ENCODE measurements around the gene MROH2A. TPM values are rescaled to one million over a fixed set of nuclear protein-coding genes. Genes with fewer than 3 reads are reported as not detected.

Gene MROH2A
- total RNA-seq, 4 donors from 2014 or later, result not detected

DNA sequence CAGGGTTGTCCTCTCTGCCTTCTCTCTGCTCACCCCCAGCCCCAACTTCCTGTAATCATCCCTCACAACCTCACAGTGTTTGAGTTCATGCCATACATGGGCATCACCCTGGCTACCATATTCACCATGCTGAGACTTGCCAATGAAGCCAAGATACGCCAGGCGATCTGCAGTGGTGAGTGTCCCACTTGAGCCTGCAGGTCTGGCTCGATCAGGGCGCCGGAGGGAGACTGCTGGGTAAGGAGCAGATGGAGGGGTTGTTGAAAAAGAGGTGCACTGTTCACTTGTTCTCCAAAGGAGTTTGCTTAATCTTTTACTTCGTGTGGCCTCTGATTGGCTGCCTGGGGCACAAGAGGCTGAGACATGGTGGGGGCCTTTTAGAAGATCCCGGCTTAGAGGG lies 14.6 kb downstream of the MROH2A start:
- no peak for TF ChIP-seq POLR2A (IDR thresholded peaks at IDR 0.05)
- no peak for TF ChIP-seq EP300 (IDR thresholded peaks at IDR 0.05)
- TF ChIP-seq, protein P1, sequence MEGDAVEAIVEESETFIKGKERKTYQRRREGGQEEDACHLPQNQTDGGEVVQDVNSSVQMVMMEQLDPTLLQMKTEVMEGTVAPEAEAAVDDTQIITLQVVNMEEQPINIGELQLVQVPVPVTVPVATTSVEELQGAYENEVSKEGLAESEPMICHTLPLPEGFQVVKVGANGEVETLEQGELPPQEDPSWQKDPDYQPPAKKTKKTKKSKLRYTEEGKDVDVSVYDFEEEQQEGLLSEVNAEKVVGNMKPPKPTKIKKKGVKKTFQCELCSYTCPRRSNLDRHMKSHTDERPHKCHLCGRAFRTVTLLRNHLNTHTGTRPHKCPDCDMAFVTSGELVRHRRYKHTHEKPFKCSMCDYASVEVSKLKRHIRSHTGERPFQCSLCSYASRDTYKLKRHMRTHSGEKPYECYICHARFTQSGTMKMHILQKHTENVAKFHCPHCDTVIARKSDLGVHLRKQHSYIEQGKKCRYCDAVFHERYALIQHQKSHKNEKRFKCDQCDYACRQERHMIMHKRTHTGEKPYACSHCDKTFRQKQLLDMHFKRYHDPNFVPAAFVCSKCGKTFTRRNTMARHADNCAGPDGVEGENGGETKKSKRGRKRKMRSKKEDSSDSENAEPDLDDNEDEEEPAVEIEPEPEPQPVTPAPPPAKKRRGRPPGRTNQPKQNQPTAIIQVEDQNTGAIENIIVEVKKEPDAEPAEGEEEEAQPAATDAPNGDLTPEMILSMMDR (IDR thresholded peaks at IDR 0.05), result no peak
- 88 to 94% methylated on average over 7 of the region's 7 CpGs for WGBS, 2 donors
- Histone ChIP-seq H3K4me3 (no peak overlapping the region), H3K27me3 (no peaks in the 10 kb centered on the region), H3K27ac (no peak overlapping the region), H3K36me3 (no peaks in the 10 kb centered on the region), H3K4me1 (no peaks in the 10 kb centered on the region), H3K9me3 (peaks cover 0 to 4% (median 0%) of the 10 kb centered on the region in 4 donors)
- DNase-seq (ENCODE audit: low spot score in 2 of 2), result no peak

DNA sequence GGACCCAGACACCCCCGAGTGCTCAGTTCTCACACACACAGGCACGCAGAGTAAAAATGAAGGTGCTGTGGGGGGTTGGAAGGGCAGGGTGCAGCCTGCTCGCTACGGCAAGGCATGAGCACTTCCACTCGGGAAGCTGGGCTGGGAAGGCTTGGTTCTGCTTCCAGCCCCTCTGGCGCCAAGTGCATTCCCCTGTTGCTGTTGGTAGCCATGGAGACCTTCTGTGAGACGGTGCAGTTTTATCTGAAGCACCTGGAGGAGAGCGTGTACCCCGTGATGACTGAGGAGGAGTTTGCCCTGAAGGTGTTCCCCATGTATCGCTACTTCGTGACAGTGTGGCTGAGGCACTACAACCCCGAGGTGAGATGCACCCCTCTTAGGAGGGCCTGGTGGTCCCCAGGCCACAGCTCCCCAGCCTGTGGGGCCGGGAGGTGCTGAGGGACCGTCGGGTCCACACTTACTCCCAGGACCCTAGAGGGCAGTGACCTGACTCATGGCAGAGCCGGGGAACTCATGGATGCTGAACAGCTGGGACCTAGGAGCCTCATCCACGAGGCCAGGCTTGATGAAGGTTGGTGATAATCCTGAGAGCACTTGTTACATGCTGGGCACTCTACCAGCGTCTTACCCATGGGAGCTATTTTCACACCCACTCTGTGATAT lies 15.5 kb downstream of the MROH2A start:
- WGBS, 2 donors, result 69 to 83% methylated on average over 13 to 17 of the region's 18 CpGs
- DNase-seq (ENCODE audit: low spot score in 2 of 2), result no peak
- H3K36me3 ChIP-seq, result no peaks in the 10 kb centered on the region

DNA sequence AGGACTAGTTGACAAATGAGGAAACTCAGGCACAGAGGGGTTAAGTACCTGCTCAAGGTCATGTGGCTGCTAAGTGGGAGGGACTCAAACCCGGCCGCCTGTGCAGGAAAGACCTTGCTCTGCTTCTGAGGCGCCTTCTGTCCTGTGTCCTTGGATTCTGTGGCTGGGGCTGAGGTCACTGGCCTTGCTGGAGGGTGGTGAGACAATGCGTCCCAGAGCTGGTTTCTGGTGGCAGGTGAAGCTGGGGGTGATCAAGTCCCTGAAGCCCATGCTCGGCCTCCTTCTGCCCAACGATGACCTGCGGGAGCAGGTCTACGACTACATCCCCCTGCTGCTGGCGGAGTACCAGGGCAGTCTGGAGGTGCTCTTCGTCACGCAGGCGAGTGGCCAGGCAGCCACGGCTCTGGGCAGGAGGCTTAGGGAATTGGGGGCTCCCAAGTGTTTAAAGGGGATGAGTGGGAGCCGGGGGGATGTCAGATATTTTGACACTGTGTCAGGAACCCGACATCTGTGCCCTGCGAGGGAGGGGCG lies 16.1 kb downstream of the MROH2A start:
- H3K36me3 ChIP-seq, result no peaks in the 10 kb centered on the region
- 69 to 78% methylated on average over 17 of the region's 17 CpGs for WGBS, 2 donors
- no peaks in the 10 kb centered on the region for H3K4me1 ChIP-seq
- TF ChIP-seq, protein P1 (IDR thresholded peaks at IDR 0.05), result no peak
- TF ChIP-seq POLR2A (IDR thresholded peaks at IDR 0.05) (no peak), EP300 (IDR thresholded peaks at IDR 0.05) (no peak)
- DNase-seq (ENCODE audit: low spot score in 2 of 2), result no peak
- no peak overlapping the region for H3K27ac ChIP-seq
- H3K27me3 ChIP-seq, result no peaks in the 10 kb centered on the region
- peaks cover 0 to 4% (median 0%) of the 10 kb centered on the region in 4 donors for H3K9me3 ChIP-seq
- H3K4me3 ChIP-seq, result no peak overlapping the region

More for the DNA sequence above, 15.5 kb downstream of the MROH2A start:
- Histone ChIP-seq H3K4me1 (no peaks in the 10 kb centered on the region), H3K27ac (no peak overlapping the region), H3K9me3 (peaks cover 0 to 4% (median 0%) of the 10 kb centered on the region in 4 donors), H3K4me3 (no peak overlapping the region), H3K27me3 (no peaks in the 10 kb centered on the region)
- TF ChIP-seq EP300 (IDR thresholded peaks at IDR 0.05) (no peak), POLR2A (IDR thresholded peaks at IDR 0.05) (no peak)
- TF ChIP-seq, protein P1 (IDR thresholded peaks at IDR 0.05), result no peak

DNA sequence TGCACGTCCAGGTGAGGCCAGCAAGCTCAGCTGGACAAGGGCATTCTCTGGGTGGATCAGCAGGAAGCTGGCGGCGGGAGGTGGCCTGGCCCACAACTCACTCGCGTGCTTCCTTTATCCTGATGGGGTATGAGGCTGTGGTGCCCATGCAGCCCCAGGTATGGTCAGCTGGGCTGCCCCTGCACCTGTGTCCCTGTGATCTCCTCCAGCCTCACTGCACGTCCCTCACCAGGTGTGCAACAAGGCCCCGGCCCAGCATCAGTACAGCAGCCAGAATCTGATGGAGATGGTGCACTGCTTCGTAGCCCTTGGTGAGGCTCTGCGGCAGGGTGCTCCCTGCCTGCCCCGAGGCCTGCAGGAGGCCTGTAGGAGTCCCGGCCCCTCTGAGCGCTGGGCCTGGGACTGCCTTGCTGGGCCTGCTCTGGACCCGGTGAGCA lies 17.6 kb downstream of the MROH2A start:
- H3K9me3 ChIP-seq, result no peaks in the 10 kb centered on the region
- DNase-seq (ENCODE audit: low spot score in 2 of 2), result no peak
- no peak overlapping the region for H3K4me3 ChIP-seq
- H3K36me3 ChIP-seq, result no peaks in the 10 kb centered on the region
- no peaks in the 10 kb centered on the region for H3K27me3 ChIP-seq
- H3K4me1 ChIP-seq, result no peaks in the 10 kb centered on the region
- TF ChIP-seq POLR2A (IDR thresholded peaks at IDR 0.05) (no peak), EP300 (IDR thresholded peaks at IDR 0.05) (no peak)
- TF ChIP-seq, protein P1 (IDR thresholded peaks at IDR 0.05), result no peak
- H3K27ac ChIP-seq, result no peak overlapping the region
- 94% methylated on average over 6 to 8 of the region's 13 CpGs for WGBS, 2 donors

DNA sequence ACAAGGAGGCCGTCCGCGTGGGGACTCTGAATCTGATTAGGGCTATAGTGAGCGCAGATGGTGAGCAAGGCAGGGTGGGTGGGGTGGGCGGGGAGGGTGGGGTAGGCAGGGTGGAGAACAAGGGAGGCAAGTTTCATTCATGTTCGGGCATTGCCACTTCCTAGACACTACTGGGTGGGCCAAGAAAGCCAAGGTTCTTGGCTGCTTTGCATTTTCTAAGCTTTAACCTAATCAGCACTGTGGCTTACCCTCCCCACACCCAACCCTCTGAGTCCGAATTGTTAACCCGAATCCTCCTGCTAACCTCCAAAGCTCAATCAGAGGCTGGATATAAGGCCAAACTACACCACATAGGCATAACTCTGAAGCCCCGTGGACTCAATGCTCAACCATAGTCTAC lies 18.1 kb downstream of the MROH2A start:
- H3K27me3 ChIP-seq, result no peaks in the 10 kb centered on the region
- WGBS, 2 donors, result 86 to 93% methylated on average over 9 of the region's 9 CpGs
- no peaks in the 10 kb centered on the region for H3K36me3 ChIP-seq
- no peak for DNase-seq (ENCODE audit: low spot score in 2 of 2)
- no peaks in the 10 kb centered on the region for H3K9me3 ChIP-seq
- no peak overlapping the region for H3K27ac ChIP-seq
- H3K4me1 ChIP-seq, result no peaks in the 10 kb centered on the region
- no peak for TF ChIP-seq EP300 (IDR thresholded peaks at IDR 0.05)
- no peak for TF ChIP-seq POLR2A (IDR thresholded peaks at IDR 0.05)
- TF ChIP-seq, protein P1 (IDR thresholded peaks at IDR 0.05), result no peak
- no peak overlapping the region for H3K4me3 ChIP-seq

All from tibial nerve (tissue), 4 donors.